Measurements from ENCODE around the gene SLC7A9. TPM values are rescaled to one million over a fixed set of nuclear protein-coding genes. Genes with fewer than 3 reads are reported as not detected.
"Not testable (repeated sequence)": the region's sequence is repeated elsewhere in the genome, so short reads cannot be mapped to it uniquely, and the experiment has no call there.

Gene SLC7A9
- total RNA-seq, 2 experiments from 2014 or later: 0.28 TPM; not detected in 1

- peaks cover 28% of the 10 kb centered on the region for H3K4me1 ChIP-seq (ENCODE audit: insufficient read depth, low read length)
- H3K27me3 ChIP-seq (ENCODE audit: control insufficient read depth in 1 of 2, insufficient read depth in 2 of 2, low read length in 2 of 2): no peaks in the 10 kb centered on the region
- Mint-ChIP-seq H3K27me3 (no peaks in the 10 kb centered on the region), H3K4me3 (no peak overlapping the region), H3K36me3 (ENCODE audit: low read depth) (no peaks in the 10 kb centered on the region), H3K27ac (no peak overlapping the region), H3K9me3 (no peaks in the 10 kb centered on the region), H3K4me1 (ENCODE audit: low read depth) (peaks cover 40% of the 10 kb centered on the region)
- H3K4me3 ChIP-seq (ENCODE audit: low read length): no peak overlapping the region
- intact Hi-C loops (cut with DNase I, micrococcal nuclease): no loop called here
- DNase-seq: no peak
- no peaks in the 10 kb centered on the region for H3K9me3 ChIP-seq (ENCODE audit: control insufficient read depth in 1 of 2, insufficient read depth in 1 of 2, low read length in 2 of 2)
- ChIA-PET CTCF (no interaction called here), POLR2A (no interaction called here)
- H3K27ac ChIP-seq (ENCODE audit: low read depth in 1 of 2, low read length in 2 of 2): no peak overlapping the region
- no peaks in the 10 kb centered on the region for H3K36me3 ChIP-seq (ENCODE audit: insufficient read depth, low read length)
- ATAC-seq (ENCODE audit: poor library complexity): no peak
- TF ChIP-seq, protein P1, sequence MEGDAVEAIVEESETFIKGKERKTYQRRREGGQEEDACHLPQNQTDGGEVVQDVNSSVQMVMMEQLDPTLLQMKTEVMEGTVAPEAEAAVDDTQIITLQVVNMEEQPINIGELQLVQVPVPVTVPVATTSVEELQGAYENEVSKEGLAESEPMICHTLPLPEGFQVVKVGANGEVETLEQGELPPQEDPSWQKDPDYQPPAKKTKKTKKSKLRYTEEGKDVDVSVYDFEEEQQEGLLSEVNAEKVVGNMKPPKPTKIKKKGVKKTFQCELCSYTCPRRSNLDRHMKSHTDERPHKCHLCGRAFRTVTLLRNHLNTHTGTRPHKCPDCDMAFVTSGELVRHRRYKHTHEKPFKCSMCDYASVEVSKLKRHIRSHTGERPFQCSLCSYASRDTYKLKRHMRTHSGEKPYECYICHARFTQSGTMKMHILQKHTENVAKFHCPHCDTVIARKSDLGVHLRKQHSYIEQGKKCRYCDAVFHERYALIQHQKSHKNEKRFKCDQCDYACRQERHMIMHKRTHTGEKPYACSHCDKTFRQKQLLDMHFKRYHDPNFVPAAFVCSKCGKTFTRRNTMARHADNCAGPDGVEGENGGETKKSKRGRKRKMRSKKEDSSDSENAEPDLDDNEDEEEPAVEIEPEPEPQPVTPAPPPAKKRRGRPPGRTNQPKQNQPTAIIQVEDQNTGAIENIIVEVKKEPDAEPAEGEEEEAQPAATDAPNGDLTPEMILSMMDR (IDR thresholded peaks at IDR 0.05): no peak
Measured at GRCh38 chr19:32789429-32789828, 80.1 kb downstream of the SLC7A9 start.

DNA sequence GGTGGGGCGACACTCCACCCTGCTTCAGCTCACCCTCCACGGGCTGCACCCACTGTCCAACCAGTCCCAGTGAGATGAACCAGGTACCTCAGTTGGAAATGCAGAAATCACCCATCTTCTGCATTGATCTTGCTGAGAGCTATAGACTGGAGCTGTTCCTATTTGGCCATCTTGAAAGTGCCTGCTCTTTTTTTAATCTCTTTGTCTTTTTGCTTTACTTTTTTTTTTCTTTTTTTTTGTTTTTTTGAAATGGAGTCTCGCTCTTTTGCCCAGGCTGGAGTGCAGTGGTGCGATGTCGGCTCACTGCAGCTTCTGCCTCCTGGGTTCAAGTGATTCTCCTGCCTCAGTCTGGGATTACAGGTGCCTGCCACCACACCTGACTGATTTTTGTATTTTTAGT, 81.7 kb downstream of the SLC7A9 start:
- CTCF ChIA-PET; H3K27me3 Mint-ChIP-seq; H3K4me3 Mint-ChIP-seq; H3K4me3 ChIP-seq (ENCODE audit: low read length); intact Hi-C loops (cut with DNase I, micrococcal nuclease); ATAC-seq (ENCODE audit: poor library complexity); H3K27ac Mint-ChIP-seq; DNase-seq; H3K27me3 ChIP-seq (ENCODE audit: control insufficient read depth in 1 of 2, insufficient read depth in 2 of 2, low read length in 2 of 2); H3K36me3 ChIP-seq (ENCODE audit: insufficient read depth, low read length); H3K27ac ChIP-seq (ENCODE audit: low read depth in 1 of 2, low read length in 2 of 2); H3K9me3 Mint-ChIP-seq; H3K36me3 Mint-ChIP-seq (ENCODE audit: low read depth); H3K9me3 ChIP-seq (ENCODE audit: control insufficient read depth in 1 of 2, insufficient read depth in 1 of 2, low read length in 2 of 2): not testable (repeated sequence)
- peaks cover 26% of the 10 kb centered on the region for H3K4me1 Mint-ChIP-seq (ENCODE audit: low read depth)
- peaks cover 13% of the 10 kb centered on the region for H3K4me1 ChIP-seq (ENCODE audit: insufficient read depth, low read length)
- POLR2A ChIA-PET: interaction anchor here (0.8 kb wide), 1 partner anchor 129 kb away, joined by 3 read pairs; no protein-coding TSS in a partner anchor

DNA sequence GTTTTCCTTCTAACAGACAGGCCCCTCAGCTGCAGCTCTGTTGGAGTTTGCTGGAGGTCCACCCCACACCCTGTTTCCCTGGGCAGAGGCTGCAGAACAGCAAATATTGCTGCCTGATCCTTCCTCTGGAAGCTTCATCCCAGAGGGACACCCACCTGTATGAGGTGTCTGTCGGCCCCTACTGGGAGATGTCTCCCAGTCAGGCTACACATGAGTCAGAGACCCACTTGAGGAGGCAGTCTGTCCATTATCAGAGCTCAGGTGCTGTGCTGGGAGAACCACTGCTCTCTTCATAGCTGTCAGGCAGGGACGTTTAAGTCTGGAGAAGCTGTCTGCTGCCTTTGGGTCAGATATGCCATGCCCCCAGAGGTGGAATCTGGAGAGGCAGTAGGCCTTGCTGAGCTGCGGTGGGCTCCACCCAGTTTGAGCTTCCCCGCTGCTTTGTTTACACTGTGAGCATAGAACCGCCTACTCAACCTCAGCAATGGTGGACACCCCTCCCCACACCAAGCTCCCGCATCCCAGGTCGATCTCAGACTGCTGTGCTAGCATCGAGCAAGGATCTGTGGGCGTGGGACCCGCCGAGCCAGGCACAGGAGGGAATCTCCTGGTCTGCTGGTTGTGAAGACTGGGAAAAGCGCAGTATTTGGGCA, 82.3 kb downstream of the SLC7A9 start:
- peaks cover 23% of the 10 kb centered on the region for H3K4me1 Mint-ChIP-seq (ENCODE audit: low read depth)
- DNase-seq: not testable (repeated sequence)

DNA sequence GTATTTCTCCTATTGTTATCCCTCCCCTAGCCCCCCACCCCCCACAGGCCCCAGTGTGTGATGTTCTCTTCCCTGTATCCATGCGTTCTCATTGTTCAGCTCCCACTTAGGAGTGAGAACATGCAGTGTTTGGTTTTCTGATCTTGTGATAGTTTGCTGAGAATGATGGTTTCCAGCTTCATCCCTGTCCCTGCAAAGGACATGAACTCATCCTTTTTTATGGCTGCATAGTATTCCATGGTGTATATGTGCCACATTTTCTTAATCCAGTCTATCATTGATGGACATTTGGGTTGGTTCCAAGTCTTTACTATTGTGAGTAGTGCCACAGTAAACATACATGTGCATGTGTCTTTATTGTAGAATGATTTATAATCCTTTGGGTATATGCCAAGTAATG, 87.5 kb downstream of the SLC7A9 start:
- H3K27me3 Mint-ChIP-seq; H3K9me3 ChIP-seq (ENCODE audit: control insufficient read depth in 1 of 2, insufficient read depth in 1 of 2, low read length in 2 of 2); H3K27ac ChIP-seq (ENCODE audit: low read depth in 1 of 2, low read length in 2 of 2); H3K27ac Mint-ChIP-seq; DNase-seq; H3K4me3 Mint-ChIP-seq; H3K36me3 ChIP-seq (ENCODE audit: insufficient read depth, low read length); H3K4me3 ChIP-seq (ENCODE audit: low read length); H3K36me3 Mint-ChIP-seq (ENCODE audit: low read depth); H3K4me1 ChIP-seq (ENCODE audit: insufficient read depth, low read length); ATAC-seq (ENCODE audit: poor library complexity); intact Hi-C loops (cut with DNase I, micrococcal nuclease); POLR2A ChIA-PET; H3K27me3 ChIP-seq (ENCODE audit: control insufficient read depth in 1 of 2, insufficient read depth in 2 of 2, low read length in 2 of 2); CTCF ChIA-PET: not testable (repeated sequence)
- H3K4me1 Mint-ChIP-seq (ENCODE audit: low read depth): peaks cover 16% of the 10 kb centered on the region
- H3K9me3 Mint-ChIP-seq: peaks cover 10% of the 10 kb centered on the region

More for the DNA sequence above, 82.3 kb downstream of the SLC7A9 start:
- H3K9me3 Mint-ChIP-seq; H3K36me3 Mint-ChIP-seq (ENCODE audit: low read depth); H3K27me3 ChIP-seq (ENCODE audit: control insufficient read depth in 1 of 2, insufficient read depth in 2 of 2, low read length in 2 of 2); H3K36me3 ChIP-seq (ENCODE audit: insufficient read depth, low read length); H3K27me3 Mint-ChIP-seq; ATAC-seq (ENCODE audit: poor library complexity); H3K4me3 Mint-ChIP-seq; CTCF ChIA-PET; H3K9me3 ChIP-seq (ENCODE audit: control insufficient read depth in 1 of 2, insufficient read depth in 1 of 2, low read length in 2 of 2); intact Hi-C loops (cut with DNase I, micrococcal nuclease); H3K4me3 ChIP-seq (ENCODE audit: low read length); H3K27ac Mint-ChIP-seq; H3K27ac ChIP-seq (ENCODE audit: low read depth in 1 of 2, low read length in 2 of 2); H3K4me1 ChIP-seq (ENCODE audit: insufficient read depth, low read length): not testable (repeated sequence)
- POLR2A ChIA-PET: interaction anchor here (0.8 to 1.3 kb wide), 2 partner anchors 8 to 130 kb away, joined by 3 to 4 read pairs; no protein-coding TSS in a partner anchor

Data from CD4-positive, alpha-beta T cell (primary cell).